DMS53 treated with DMSO at 0.1 percent for 48 hours (cell line): ENCODE data around the gene LRRC2.
"Not testable (repeated sequence)": the region's sequence is repeated elsewhere in the genome, so short reads cannot be mapped to it uniquely, and the experiment has no call there.

Source experiments
- DNase-seq: peaks from one replicate; lab custom pipeline; 2025; ENCODE audit not compliant: unreplicated experiment; lab: John Stamatoyannopoulos, UW

The LRRC2 gene

DNA sequence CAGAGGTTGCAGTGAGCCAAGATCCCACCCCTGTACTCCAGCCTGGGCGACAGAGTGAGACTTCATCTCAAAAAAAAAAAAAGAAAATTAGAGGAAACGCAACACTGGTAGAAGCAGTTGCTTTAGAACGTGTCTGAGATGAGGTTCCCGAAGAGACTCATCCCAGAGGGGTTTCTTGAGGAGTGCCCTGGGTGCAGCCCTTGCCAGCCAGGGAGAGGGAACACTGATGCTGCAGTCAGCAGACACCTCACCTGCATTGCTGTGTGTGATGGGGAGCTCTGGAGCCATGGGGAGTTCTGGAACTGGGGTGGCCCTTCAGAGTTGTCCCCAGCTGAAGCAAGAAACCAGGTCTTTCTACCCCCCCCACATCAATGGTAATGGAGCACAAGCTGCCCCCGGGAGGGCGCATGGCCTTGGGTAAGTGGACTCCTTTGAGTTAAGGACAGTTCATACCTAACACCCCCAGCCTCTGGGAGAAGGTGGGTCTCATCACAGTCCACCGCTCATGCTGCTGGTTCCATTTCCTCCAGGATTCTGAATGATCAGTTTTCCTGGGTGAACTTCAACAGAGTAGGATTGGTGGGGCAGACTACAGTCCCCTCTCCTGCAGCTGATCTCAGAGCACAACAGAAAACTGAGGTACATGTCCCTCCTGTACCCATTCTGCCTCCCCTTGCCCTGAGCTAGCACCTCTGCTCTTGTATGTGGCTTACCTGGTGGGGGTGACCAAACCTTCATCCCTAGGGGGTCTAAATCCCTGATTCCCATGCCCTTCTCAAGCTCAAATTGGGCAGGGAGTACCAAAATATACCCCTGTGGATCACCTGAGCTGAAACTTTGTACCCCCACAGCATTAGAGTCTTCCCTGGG lies 18.7 kb upstream of the LRRC2 start:
- no peak for DNase-seq

DNA sequence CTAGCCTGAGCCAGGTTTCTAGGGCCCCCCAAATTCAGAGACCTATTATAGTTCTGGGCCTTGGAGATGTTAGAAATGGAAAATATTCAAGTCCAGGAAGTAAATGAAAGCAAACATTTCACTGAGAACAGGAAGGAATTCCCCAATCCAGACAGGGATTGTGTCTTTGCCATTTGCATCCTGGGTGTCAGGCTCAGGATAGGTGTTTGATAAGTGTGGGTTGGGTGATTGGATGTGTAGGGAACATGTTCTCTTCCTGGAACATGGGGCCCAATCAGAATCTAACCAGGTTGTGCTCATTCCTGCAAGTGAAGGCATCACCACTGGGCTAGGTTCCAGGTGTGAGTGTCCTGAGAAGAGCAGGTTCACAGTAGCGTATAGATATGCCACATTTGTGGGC lies 14.6 kb upstream of the LRRC2 start:
- no peak for DNase-seq

DNA sequence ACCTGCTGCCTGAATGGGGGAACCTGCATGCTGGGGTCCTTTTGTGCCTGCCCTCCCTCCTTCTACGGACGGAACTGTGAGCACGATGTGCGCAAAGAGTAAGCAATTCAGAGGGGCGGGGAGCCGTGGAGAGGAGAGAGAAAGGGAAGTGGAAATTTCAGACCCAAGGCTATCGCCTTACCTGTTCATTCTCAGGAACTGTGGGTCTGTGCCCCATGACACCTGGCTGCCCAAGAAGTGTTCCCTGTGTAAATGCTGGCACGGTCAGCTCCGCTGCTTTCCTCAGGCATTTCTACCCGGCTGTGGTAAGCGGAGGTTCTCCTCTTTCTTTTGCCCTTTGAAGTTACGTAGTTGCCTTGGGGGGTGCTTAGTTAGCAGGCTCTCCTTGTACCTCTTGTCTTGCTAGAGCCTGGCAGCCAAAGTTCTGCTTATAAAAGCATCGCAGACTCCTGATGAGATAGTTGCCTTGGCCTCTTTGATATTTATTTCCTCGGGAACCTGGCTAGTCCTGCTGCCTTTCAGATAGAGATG lies 13.7 kb upstream of the LRRC2 start:
- no peak for DNase-seq

DNA sequence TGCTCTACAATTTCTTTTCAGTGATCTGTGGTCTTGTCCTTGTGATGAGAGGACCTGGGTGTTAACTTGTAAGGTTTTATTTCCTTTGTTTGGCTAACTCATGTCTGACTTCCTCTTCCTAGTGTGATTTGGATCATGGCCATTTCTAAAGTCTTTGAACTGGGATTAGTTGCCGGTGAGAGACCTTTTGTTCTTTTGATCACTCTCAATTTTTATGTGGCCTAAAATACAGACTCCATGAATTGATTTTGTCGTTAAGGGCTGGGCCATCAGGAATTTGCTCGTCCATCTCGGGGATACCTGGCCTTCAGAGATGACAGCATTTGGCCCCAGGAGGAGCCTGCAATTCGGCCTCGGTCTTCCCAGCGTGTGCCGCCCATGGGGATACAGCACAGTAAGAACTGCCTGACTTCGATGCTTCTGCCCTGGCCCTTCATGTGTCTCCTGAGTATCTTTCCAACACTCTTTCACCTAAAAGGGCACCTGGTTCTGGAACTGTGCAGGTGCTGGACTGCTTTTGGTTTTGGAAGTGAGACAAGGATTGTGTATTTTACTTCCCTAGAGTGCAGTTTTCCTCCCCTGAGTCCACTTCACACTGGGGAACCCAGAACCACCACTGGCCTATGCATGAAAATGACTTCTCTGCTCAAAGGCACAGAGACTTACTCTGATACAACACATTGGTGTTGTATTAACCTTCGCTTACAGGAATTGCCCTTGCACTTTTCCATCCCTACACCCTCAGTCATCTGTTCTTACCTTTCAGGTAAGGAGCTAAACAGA lies 13.1 kb upstream of the LRRC2 start:
- DNase-seq, result no peak

DNA sequence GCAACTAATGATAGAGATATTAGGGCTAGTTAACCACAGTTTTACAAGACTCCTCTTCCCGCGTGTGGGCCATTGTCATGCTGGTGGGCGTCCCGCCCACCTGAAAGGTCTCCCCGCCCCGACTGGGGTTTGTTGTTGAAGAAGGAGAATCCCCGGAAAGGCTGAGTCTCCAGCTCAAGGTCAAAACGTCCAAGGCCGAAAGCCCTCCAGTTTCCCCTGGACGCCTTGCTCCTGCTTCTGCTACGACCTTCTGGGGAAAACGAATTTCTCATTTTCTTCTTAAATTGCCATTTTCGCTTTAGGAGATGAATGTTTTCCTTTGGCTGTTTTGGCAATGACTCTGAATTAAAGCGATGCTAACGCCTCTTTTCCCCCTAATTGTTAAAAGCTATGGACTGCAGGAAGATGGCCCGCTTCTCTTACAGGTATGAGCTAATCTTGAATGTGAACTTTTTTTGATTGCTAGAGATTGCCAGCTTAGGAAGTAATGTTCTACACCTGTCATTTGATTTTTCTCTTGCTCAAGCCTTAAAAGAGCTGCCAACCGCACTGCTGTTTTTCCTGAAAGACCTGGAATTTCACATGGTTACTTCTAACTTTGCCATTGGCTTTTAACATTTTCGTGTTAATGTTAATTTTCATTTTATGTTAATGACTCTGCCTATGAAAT lies 11.6 kb upstream of the LRRC2 start:
- DNase-seq, result not testable (repeated sequence)

DNA sequence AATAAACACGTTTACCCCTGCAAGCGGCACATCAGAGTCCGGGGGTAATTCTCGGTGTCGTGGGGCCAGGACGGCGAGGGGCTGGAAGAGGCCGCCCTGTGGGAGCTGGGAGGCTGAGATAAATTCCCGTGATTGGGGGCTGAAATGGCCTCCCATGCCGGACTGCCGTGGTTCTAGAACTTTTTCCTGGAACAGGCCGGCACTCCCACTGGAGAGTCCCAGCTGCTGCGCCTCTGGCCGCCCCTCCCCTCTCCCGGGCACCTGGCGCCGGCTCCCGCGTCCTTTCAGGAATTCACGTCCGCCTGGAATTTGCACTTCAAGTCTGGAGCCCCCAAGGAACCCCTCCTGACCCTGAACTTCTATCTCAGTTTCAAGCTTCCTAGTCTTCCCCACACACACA lies 10.8 kb upstream of the LRRC2 start:
- DNase-seq, result no peak

DNA sequence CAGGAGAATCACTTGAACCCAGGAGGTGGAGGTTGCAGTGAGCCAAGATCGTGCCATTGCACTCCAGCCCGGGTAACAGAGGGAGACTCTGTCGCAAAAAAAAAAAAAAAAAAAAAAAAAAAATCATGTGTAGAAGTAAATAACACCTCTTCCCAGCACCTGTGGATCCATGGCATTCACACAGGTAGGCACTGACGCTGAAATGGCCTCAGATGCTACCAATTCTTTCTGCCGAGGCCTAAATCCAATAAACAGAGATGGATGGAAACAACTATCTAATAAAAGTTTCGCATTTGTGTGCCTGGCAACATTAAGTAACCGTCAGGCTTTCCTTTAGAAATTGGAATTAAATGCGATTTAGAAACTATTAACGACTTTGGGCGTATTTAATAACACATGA lies 10.3 kb upstream of the LRRC2 start:
- DNase-seq, result no peak

DNA sequence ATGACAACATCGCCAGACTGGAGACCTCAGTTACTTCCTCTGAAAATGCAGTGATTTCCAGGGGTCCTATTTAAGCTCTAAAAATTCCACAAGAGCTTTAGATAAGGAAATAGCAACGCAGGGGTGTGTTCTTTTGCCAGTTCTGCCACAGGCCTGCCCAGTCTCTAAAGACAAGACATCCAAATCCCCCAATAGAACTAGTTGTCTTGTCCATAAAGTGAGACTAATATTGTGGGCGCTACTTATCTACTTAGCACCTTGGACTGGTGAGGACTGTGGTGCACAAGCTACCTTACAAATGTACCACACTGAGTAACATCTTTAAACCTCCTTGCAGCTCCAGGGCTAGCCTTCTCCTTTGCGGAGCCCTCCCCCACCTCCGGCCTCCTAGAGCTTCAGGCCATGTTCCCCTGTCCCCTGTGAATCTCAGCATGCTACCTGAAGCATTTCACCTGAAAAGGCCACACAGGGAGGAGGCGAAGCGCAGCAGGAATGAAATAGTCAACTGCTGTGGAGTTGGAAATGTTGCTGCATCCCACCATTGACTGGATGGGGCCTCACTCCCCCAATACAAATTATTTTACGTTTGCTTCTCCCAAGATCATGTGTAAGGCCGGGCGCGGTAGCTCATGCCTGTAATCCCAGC lies 9.6 kb upstream of the LRRC2 start:
- DNase-seq, result no peak

DNA sequence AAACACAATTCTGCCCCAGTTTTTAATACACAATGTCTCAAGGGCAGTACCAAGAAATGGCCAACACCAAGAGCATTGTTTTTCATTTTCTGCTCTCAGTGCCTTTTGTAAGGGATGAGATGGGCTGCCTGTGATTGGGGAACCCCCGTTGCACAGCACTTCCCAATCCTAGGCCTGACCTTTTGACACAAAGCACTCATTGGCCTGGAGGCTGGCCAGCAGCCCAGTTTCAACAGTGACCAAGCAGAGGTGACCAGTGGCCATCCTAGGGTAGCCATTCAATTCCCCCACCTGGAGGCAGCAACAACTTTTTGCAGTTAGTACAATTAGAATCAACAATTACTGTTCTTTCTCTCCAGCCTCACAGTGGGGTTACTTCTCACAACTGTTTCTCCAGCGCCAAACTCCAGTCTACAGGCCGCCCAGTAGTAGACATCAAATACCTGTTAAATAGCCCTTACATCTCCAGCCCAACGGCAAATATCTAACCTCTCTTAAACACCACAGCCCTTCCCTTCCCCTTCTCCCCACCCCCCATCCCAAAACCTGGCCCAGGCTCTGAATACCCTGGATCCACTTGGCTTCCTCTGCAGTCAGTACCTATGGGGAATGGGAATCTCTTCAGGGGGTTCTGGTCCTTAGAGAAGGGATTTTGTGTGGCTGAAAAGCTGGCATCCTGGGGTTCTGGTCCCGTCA lies 8.9 kb upstream of the LRRC2 start:
- DNase-seq, result no peak

DNA sequence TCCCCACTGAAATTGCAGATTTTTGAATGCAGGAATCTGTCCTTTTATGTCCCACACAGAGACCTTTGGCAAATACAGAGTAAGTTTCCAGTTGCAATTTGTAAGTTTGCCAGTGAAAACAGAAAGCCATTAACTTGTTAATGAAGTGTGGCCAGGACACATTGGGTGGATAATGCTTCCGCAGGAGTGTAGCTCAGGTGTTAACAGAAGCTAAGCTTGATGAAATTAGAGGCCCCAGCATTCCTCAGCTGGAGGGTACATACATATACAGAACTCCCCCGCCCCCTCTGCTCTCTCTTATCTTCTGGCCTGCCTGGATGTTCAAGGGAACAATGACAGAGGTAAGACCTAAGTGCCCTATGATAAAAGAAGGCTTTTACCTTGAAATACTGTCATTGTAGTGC lies 8.1 kb upstream of the LRRC2 start:
- no peak for DNase-seq

DNA sequence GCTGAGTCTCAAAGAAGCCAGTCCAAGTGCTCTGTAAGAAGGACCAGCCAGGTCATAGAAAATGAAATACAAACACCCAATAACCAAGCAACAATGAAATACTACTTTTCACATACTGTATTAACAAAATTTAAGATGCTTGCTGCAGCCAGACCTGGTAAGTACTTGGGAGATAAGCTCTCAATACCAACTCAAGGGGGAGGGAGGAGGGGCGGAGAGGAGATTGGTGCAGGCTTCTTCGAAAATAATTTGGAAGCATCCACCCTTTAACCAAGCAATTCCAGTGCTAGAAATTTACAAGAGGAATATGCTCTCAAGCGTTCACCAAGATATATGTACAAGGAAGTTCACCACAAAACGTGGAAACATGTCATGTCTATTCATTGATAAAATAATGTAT lies 7.6 kb upstream of the LRRC2 start:
- DNase-seq, result no peak

DNA sequence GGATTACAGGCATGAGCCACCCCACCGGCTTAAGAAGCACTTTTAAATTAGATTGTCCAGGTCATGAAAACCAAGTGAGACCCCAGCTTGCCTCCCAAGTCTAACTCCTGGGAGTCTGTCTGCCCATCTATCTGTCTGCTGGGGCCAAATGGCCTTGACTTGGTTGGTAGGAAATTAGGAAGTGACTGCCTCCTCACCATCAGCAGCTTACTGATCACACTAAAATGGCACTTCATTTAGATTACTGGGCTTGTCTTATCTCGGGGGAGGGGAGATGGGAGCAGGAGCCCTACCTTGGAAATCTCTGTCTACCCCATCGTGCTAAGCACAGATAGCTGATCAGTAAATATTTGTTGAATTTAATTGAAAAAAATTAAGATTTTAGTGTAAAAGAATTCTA lies 5.6 kb upstream of the LRRC2 start:
- DNase-seq, result no peak

DNA sequence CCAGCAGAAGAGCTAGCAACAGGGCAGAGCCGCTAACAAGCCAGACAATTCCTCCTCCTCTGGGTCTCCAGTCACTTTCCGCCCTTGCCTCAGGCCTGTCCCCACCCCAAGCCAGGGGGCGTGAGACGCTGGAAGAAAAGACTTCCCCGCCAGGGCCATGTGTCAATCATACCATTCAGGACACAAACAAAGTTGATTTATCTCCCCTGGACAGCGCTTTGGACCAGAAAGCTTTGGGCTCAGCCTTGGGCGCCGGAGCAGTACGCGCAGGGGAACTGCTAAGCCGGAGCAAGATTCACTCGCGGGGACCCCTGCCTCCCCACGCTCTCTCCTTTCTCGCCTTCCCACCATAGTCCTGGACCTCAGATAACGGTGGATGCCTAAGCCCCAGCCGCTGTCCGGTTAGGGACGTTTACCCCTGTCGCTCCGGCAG lies 479 bp downstream of the LRRC2 start:
- DNase-seq, result no peak

DNA sequence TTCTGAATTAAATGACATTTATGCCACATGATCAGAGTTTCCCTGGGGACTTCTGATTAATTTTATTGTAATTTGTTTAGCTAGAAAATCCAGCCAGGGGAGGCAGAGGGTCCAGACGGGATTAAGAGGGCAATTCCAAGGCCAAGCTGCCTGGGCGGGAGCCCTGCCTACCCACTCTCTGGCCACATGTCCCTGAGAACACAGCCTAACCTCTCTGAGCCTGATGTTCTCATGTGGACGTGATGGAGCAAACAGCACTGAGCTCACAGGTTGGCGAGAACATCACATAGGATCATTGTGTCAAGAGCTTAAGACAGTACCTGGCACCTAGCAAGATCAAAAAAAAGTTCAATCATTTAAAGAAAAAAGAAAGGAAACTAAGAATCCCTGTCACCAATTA lies 1.0 kb downstream of the LRRC2 start:
- no peak for DNase-seq

DNA sequence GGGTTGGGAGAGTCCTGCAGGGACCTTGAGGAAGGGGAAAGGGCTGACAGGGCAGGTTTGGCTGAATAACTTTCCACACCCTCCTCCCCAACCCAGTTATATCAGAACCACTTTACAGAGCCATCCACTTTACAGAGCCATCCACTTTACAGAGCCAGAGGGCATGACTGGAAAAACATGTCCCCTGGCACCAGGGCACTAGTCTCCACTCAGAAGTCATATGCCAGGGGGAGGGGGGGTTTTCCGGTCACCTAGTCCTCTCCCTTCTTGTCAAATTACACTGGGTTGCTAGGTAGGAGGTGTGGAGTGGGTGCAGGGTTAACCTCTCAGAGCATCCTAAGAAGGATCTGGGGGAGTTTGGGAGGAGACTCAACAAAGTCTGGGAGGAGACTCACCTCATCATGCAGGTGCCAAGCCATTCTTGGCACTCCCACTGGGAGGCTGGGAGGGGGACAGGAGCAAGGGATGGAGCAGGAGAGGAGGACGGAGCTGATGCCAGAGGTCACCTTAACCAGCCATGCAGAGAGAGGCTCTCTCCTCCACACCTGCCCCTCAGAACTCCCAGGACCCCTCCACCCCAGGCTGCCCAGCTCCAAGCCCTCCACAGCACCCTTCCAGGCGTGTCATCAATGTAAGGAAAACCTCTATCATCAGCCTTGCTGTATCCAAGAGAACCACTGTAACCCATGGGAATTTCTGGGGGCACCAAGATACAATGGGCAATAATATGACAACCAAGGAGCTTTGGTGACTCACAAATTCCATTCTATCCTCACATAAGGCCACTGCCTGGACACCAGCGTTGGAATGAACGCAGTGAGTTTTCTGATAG lies 1.7 kb downstream of the LRRC2 start:
- DNase-seq, result no peak

DNA sequence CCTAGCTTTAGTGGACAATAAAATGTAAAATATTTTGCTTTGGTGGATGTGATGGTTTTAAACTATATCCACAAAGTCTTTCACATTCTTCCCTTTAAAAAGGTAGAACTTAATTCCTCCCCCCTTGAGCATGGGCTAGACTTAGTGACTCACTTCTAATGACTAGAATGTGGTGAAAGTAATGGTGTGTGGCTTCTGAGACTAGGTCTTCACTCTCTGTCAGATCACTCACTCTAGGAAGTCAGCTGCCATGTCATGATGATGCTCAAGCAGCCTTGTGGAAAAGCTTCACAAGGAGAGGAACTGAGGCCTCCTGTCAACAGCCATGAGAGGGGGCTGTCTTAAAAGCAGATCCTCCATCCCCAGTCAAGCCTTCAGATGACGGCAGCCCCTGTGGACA lies 4.2 kb downstream of the LRRC2 start:
- no peak for DNase-seq

DNA sequence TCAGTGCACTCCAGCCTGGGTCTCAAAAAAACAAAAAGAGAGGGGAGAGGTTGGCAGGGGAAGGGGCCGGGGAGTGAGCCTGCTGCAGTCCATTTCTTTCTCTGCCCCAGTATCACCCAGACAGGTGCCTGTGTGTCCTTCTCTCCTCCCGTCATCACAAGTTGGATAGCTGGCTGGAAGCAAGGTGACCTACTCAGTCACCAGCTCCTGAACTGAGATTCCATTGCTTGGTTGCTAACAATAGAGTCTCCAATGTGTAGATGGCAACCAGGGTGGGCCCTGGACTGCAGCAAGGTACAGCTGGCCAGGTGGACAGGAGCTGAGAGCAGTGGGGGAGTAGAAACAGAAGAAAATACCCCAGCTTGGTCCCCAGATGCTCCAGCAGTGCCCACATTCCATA lies 4.6 kb downstream of the LRRC2 start:
- no peak for DNase-seq

DNA sequence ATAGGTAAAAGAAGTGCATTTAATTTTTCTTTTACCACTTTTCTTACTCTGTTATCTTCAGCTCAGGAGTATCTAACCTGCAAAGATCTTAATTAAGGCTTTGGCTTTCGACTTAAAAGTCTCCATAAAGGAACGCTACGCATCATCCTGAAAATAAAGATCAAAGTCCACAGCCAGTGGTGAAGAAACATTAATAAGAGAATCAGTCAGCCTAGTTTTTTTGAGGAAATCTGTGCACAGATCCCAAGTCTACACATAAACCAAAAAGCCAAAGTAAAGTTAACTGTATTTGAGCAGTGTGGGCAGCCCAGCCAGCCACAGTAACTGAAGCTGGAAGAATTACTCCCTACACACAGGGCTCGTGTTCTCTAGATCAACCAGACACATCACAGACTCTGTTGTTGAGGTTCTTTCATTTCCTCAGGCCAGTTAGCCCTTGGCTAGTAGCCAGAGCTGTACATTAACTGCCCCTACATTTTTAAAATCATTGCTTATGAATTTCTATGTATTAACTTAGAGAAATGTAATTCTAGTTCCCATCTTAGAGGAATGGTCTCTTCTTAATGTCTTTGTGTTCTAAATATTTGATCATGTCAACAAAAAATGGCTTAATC lies 6.9 kb downstream of the LRRC2 start:
- DNase-seq, result no peak
